Skin of body (tissue), 2 donors: ENCODE measurements around the gene GUCY2D. TPM values are rescaled to one million over a fixed set of nuclear protein-coding genes. Genes with fewer than 3 reads are reported as not detected.
"Not testable (repeated sequence)": the region's sequence is repeated elsewhere in the genome, so short reads cannot be mapped to it uniquely, and the experiment has no call there.

Experiments
- DNase-seq: peaks from one replicate; lab custom pipeline; 2025; lab: John Stamatoyannopoulos, UW
- total RNA-seq: library from RNA; depleted of rRNA; stranded (reverse); fragments of >200 nt; gene quantifications from one replicate; pipeline ENCODE4 v1.2.3, GENCODE V29; 2014

GUCY2D gene
- total RNA-seq, 1 donor from 2014 or later: 0.39 TPM

DNA sequence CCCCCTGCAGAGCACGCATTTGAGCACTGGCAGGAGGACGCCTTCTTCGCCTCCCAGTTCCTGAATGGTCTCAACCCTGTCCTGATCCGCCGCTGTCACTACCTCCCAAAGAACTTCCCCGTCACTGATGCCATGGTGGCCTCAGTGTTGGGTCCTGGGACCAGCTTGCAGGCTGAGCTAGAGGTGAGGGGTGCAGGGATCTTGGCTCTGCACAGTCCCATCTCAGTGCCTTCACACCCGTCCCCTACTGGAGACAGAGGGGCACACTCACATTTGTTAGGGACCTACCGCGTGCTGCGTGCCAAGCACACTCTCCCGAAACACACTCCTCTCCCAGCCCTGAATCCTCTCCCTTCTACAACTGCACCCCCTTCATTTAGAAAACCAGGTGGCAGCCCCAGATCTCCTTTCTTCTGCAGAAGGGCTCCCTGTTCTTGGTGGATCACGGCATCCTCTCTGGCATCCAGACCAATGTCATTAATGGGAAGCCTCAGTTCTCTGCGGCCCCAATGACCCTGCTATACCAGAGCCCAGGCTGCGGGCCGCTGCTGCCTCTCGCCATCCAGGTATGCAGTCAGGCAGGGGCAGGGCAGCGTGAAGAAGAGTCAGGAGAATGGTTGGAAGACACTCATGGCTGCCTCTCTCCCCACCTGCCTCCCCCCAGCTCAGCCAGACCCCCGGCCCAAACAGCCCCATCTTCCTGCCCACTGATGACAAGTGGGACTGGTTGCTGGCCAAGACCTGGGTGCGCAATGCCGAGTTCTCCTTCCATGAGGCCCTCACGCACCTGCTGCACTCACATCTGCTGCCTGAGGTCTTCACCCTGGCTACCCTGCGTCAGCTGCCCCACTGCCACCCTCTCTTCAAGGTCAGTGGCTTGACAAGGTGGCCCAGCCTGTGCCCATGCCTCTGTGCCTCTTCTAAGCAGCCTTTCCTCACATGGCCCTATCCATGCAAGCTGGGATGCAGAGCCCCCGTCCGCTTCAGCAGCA, 42.7 kb downstream of the GUCY2D start:
- no peak for DNase-seq

DNA sequence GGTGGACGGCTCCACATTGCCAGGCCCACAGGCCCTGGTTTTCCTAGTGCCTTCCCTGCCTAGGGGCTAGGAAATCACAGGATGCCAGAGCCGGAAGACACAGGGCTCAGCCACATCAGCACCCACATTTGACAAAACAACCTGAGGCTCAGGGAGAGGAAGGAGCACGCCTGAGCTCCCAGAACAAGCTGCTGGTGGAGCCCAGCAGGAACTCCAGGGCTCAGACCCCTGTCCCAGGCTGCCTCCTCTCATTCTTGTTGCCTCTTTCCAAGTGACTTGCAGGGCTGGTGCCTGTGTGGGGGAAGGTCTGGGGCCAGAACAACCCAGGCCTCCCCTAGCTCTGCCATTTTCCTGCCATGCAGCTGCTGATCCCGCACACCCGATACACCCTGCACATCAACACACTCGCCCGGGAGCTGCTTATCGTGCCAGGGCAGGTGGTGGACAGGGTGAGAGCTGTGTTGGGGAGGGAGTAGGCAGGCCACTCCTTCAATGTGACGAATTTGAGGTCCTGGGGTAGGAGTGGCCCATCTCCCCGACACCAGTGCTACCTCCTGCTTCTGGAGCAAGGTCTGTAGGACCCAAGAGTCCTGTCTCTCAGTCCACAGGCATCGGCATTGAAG, 44.0 kb downstream of the GUCY2D start:
- DNase-seq: no peak

DNA sequence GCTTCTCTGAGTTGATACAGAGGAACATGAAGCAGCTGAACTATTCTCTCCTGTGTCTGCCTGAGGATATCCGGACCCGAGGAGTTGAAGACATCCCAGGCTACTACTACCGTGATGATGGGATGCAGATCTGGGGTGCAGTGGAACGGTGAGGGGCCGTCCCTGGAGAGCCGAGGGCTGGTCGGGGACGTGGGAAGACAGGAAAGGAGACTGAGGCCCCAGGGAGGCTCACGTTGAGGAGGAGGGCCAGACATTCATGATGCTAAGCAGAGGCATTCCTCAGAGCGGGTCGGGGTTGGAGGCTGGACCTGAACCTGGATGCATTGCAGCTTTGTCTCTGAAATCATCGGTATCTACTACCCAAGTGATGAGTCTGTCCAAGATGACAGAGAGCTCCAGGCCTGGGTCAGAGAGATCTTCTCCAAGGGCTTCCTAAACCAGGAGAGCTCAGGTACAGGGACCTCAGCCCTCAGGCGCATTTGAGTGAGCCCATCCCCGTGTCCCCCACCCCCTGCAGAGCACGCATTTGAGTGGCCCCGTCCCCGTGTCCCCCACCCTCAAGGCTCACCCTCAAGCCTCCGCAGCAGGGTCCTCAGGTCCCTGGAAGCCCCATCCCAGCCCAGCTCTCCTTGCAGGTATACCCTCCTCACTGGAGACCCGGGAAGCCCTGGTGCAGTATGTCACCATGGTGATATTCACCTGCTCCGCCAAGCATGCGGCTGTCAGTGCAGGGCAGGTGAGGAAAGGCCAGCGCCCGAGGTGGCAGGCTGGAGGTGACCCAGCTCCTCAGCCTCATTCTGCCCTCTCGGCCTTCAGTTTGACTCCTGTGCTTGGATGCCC, 44.7 kb downstream of the GUCY2D start:
- no peak for DNase-seq

DNA sequence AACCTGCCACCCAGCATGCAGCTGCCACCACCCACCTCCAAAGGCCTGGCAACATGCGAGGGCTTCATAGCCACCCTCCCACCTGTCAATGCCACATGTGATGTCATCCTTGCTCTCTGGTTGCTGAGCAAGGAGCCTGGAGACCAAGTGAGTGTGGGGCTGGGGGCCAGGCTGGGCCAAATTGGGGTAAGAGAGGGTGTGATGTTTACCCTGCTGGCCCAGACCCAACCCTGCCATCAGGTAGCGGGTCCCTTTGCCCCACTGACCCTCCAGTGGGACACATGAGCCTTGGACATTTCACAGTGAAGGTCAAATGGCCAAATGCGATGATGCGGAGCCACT, 45.3 kb downstream of the GUCY2D start:
- no peak for DNase-seq

DNA sequence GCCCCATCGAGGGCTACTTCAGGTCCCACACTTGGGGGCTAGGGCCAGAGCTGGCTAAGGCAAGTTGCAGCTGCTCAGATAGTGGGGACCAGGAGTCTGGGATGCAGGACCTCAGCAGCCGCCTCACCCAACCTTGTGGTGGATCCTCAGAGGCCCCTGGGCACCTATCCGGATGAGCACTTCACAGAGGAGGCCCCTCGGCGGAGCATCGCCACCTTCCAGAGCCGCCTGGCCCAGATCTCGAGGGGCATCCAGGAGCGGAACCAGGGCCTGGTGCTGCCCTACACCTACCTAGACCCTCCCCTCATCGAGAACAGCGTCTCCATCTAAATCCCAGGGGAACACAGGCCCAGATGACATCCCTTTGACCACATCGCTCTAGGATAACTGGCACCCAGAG, 45.8 kb downstream of the GUCY2D start:
- no peak for DNase-seq

DNA sequence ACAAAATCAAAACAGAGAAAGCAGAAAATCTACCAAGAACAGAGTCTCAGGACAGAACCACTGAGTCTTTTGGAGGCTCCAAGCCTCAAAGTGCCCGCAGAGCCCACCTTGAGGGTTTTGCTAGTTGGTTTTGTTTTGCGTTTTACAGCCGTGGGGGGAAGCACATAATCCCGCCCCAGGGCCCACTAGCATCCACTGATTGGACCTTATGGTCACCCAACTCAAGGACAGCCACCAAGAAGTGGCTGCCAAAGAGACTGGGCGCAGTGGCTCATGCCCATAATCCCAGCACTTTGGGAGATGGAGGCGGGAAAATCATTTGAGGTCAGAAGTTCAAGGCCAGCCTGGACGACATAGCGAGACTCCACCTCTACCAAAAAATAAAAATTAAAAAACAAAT, 46.3 kb downstream of the GUCY2D start:
- no peak for DNase-seq

DNA sequence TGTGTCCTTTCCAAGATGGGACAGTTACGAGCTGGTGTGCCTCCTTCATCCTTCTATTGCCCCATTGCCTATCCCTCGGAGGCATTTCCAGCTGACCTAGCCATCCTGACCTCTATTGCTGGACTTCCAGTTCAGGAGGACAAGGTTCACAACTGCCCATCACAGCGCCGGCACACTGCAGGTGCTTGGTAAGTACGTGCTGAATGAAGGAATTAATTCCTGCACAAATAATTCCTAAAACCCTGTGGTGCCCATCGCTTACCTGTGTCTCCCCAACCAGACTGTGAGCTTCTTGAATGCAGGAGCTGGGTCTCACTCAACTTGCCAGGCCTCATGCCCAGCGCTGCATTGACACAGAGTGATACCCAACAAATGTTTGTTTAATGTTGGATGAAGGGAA, 49.4 kb downstream of the GUCY2D start:
- no peak for DNase-seq

DNA sequence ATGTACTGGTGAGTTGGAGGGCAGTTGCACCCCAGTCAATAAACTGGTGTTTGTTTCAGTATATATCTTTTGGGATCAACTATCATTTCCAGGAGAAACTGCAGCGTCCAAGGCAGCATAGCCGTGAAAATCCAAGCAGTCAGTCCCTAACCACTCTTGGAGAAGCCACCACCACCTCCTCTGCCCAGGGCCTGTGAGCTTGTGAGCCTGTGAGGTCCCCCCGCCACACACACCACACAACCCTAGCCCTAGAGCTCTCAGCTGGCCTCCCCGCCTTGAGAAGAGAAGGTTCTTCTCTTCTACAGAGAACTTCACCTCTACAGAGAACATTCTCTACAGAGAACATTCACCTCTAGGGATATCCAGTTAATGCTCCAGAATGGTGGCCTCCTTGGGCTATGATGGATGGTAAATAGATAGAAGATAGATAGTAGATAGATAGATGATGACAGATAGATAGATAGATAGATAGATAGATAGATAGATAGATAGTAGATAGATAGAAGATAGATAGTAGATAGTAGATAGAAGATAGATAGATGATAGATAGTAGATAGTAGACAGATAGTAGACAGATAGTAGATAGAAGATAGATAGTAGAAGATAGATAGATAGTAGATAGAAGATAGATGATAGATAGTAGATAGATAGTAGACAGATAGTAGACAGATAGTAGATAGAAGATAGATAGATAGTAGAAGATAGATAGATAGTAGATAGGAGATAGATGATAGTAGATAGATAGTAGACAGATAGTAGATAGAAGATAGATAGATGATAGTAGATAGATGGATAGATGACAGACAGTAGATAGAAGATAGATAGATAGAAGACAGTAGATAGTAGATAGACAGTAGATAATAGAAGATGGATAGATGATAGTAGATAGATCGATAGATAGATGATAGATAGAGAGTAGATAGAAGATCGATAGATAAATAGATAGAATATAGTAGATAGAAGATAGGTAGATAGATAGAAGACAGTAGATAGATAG, 50.1 kb downstream of the GUCY2D start:
- no peak for DNase-seq

DNA sequence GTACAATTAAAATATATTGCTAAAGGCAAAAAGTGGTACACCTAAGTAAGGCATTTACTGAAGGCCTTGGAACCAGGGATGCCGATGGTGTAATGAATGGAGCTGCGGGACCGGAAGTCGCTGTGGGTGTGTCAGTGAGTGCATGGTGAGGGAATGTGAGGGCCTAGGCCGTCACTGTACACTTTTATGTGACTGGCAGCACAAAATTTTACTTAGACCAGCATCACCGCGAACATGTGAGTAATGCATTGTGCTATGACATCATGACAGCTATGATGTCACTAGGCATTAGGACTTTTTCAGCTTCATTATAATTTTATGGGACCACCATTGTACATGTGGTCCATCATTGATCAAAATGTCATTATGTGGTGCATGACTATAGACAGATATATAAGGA, 51.2 kb downstream of the GUCY2D start:
- DNase-seq: no peak

DNA sequence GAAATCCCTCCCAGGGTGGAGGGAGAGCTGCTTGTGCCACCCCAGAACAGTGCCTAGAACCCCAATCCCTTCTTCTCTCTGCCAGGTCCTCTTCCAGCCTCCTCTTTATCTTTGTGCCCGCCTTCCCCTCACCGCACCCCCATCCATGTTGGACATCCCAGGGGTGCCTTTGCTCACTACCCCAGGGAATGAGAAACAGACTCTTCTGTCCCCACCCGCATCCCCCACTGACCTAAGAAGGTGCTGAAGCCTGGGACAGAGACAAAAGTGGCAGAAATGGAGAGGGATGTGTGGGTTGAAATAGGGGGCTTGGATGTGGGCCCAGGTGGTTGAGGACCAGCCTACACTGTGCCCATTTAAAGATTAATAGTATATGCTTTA, 53.4 kb downstream of the GUCY2D start:
- no peak for DNase-seq

DNA sequence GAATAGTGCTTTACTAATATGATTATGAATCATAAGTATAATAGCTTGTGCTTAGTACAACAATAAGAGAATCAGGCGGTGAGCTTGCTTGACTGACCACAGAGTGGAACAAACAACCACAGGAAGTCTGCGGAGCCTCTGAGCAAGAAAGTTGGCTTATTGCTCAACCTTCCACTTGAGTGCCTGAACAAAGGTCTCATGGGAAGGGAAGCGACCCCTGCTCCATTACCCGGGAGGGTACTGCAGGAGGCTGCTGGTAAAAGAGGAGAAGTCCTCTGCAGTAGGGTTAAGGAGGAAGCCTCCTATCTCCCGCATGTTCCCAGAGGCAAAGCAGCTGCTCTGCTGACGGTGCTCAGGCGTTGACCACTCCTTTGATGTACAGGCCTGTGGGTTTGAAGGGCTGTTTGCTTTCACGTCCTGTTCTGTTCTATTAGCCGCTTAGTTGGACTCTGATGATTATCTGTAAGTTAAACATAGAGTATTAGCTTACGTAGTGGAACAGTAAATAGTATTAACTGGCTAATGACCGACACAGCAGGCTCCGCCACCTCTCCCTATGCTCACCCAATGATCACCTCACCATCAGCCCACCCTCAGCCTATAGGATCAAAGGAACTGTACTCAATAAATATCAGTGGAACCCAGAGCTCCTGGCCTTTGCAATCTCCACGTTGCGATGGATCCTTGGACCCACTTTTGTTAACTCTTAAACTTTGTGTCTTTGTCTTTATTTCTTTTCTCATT, 54.0 kb downstream of the GUCY2D start:
- DNase-seq: no peak

DNA sequence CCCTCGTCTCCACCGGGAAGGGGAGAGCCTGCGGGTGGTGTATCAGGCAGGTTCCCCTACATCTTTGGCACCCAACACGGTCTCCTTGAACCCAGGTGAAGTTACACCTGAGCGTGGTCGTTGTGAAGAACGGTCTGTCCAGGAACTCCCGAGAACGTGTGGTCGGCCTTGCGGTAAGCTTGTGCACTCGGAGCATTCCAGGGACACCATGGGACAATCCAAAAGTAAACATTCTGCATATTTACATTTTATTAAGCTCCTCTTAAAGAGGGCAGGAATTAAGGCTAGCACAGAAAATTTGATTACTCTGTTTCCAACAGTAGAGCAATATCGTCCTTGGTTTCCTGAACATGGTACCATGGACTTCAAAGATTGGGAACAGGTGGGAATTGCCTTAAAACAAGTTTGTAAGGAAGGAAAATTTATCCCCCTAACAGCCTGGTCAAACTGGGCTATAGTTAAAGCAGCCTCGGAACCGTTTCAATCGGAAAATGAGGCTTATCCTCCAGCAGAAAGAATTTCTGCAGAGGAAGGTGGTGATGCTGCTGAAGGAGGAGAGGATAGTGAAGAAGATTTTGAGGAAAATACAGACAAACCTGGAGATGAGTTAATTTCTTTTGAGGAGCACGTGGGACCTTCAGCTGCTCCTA, 54.7 kb downstream of the GUCY2D start:
- DNase-seq: no peak

DNA sequence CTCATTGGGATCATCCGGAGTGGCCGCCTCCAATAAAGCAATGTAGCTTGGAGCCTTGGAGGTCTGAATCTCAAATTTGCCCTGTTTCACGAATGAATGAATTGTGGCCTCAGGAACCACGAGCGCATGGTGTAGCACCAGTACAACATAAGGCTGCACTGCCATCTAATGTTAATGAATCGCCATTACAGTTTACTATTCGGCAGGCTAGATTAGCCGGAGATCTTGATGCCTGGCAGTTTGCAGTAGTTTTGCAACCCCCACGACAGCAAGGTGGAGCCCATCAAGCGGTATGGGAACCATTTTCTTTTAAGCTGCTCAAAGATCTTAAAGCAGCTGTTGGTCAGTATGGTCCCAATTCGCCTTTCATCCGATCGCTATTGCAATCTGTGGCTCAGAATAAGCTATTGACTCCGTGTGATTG, 55.3 kb downstream of the GUCY2D start:
- DNase-seq: peak; percentile 74

DNA sequence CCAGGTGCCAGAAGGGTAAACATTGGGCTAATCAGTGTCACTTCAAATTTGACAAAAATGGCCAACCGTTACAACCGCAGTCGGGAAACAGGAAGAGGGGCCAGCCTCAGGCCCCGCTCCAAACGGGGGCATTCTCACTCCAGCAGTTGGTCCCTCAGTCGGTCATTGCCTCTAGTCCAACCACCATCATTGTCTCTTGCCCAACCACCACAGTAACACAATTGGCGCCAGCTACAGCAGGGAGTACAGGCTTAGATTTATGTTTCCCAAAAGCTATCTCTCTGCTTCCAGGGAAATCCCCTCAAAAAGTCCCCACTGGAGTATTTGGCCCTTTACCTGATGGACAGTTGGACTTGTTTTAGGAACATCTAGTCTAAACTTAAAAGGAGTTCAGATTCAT, 56.7 kb downstream of the GUCY2D start:
- DNase-seq: no peak

DNA sequence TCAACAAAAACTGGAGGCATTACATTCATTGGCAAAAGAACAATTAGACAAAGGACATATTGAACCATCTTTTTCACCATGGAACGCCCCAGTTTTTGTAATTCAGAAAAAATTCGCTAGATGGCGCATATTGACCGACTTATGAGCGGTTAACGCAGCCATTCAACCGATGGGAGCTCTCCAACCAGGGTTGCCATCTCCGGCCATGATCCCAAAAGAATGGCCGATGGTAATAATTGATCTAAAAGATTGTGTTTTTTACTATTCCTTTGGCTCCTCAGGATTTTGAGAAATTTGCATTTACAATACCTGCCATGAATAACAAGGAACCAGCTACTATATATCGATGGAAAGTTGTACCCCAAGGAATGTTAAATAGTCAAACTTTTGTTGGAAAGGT, 57.9 kb downstream of the GUCY2D start:
- peak; percentile 26 for DNase-seq

DNA sequence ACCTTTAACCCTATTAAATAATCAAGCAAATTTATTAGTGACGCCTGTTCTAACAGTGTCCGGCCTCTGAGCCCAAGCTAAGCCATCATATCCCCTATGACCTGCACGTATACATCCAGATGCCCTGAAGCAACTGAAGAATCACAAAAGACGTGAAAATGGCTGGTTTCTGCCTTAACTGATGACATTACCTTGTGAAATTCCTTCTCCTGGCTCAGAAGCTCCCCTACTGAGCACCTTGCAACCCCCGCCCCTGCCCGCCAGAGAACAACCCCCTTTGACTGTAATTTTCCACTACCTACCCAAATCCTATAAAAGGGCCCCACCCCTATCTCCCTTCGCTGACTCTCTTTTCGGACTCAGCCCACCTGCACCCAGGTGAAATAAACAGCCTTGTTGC, 59.4 kb downstream of the GUCY2D start:
- not testable (repeated sequence) for DNase-seq

DNA sequence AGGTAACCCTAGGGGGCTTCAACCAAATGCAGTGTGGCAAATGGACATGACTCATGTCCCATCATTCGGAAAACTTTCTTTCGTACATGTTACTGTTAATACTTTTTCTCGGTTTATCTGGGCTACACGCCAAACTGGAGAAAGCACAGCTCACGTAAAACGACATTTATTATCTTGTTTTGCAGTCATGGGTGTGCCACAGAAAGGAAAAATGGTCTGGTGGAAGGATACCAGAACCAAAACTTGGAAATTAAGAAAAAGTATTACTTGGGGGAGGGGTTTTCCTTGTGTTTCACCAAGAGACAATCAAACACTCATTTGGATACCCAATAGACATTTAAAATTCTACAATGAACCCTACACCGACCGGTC, 60.0 kb downstream of the GUCY2D start:
- no peak for DNase-seq

DNA sequence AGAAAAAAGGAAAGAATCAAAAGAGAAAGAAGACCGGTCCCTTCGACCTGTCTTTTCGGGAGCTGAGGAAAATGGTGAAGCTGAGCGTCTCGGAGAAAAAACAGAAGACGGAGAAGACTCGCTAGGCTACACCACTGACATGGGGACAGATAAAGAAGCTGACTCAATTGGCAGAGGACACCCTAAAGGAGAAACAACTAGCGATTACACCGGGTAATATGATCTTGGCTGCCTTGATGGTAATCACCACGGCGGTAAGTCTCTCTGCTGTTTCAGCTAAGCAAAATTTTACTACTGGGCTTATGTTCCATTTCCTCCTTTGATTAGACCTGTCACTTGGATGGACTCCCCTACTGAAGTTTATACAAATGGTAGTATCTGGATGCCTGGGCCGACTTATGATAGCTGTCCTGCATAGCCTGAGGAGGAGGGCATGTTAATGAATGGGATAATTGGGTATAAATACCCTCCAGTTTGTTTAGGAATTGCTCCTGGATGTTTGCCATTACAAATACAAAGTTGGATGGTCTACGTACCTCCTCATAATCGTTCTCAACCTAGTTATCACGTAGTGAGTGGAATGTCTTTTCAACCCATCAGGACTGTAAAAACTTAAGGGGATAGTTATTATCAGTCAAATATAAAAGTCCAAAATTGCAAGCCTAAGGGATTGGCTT, 60.5 kb downstream of the GUCY2D start:
- no peak for DNase-seq
